Measurements from ENCODE around the gene RAPGEF1. TPM values are rescaled to one million over a fixed set of nuclear protein-coding genes. Genes with fewer than 3 reads are reported as not detected.
A peak's percentile ranks its signal among the peaks of the same experiment; 100 is the strongest.

The RAPGEF1 gene
- total and polyA plus RNA-seq, 12 donors, result 14.5 to 136 (median 49.1) TPM

GRCh38 chr9:131692612-131693562 is 47.0 kb downstream of the RAPGEF1 start:
- no peak overlapping the region for H3K4me3 ChIP-seq
- no peak overlapping the region for H3K27ac ChIP-seq
- TF ChIP-seq CTCF (IDR thresholded peaks at IDR 0.05), result no peak
- TF ChIP-seq POLR2A (IDR thresholded peaks at IDR 0.05), result no peak
- H3K9me3 ChIP-seq (replicated peaks in 1 of 3), result no peaks in the 10 kb centered on the region
- DNase-seq, result peak in 1 of 7 donors; percentile 6
- intact Hi-C loops (cut with DNase I), result no loop called here
- H3K27me3 ChIP-seq, result no peaks in the 10 kb centered on the region
- WGBS, 4 donors, result 82 to 91% (median 89%) methylated on average over 7 of the region's 7 CpGs
- H3K4me1 ChIP-seq (replicated peaks in 1 of 2), result peaks cover 7 to 37% of the 10 kb centered on the region in 2 donors
- H3K36me3 ChIP-seq (replicated peaks in 1 of 2), result no peaks in the 10 kb centered on the region

- no peak overlapping the region for H3K4me3 ChIP-seq
- intact Hi-C loops (cut with DNase I), result no loop called here
- TF ChIP-seq POLR2A (IDR thresholded peaks at IDR 0.05), result no peak
- no peak for TF ChIP-seq CTCF (IDR thresholded peaks at IDR 0.05)
- peaks cover 0 to 29% of the 10 kb centered on the region in 2 donors for H3K4me1 ChIP-seq (replicated peaks in 1 of 2)
- H3K27ac ChIP-seq, result no peak overlapping the region
- 68 to 78% (median 72%) methylated on average over 7 of the region's 7 CpGs for WGBS, 4 donors
- H3K36me3 ChIP-seq (replicated peaks in 1 of 2), result no peaks in the 10 kb centered on the region
- DNase-seq, result no peak
- H3K9me3 ChIP-seq (replicated peaks in 1 of 3), result no peaks in the 10 kb centered on the region
- H3K27me3 ChIP-seq, result no peaks in the 10 kb centered on the region
Measured at GRCh38 chr9:131691969-131692611, 47.8 kb downstream of the RAPGEF1 start.

GRCh38 chr9:131690941-131691573 is 48.8 kb downstream of the RAPGEF1 start:
- H3K9me3 ChIP-seq (replicated peaks in 1 of 3), result no peaks in the 10 kb centered on the region
- H3K4me1 ChIP-seq (replicated peaks in 1 of 2), result peaks cover 0 to 24% of the 10 kb centered on the region in 2 donors
- no peak overlapping the region for H3K4me3 ChIP-seq
- H3K27ac ChIP-seq, result no peak overlapping the region
- 69 to 72% (median 71%) methylated on average over 3 of the region's 3 CpGs for WGBS, 4 donors
- H3K27me3 ChIP-seq, result no peaks in the 10 kb centered on the region
- H3K36me3 ChIP-seq (replicated peaks in 1 of 2), result no peaks in the 10 kb centered on the region
- DNase-seq, result no peak
- intact Hi-C loops (cut with DNase I), result no loop called here
- no peak for TF ChIP-seq POLR2A (IDR thresholded peaks at IDR 0.05)
- TF ChIP-seq CTCF (IDR thresholded peaks at IDR 0.05), result no peak

GRCh38 chr9:131690462-131690861 is 49.4 kb downstream of the RAPGEF1 start:
- Histone ChIP-seq H3K4me3 (no peak overlapping the region), H3K27ac (no peak overlapping the region), H3K4me1 (replicated peaks in 1 of 2) (peaks cover 0 to 24% of the 10 kb centered on the region in 2 donors), H3K36me3 (replicated peaks in 1 of 2) (no peaks in the 10 kb centered on the region), H3K9me3 (replicated peaks in 1 of 3) (no peaks in the 10 kb centered on the region), H3K27me3 (no peaks in the 10 kb centered on the region)
- WGBS, 4 donors, result 46 to 80% (median 67%) methylated on average over 3 of the region's 3 CpGs
- intact Hi-C loops (cut with DNase I), result no loop called here
- DNase-seq, result peak in 1 of 7 donors; percentile 4
- no peak for TF ChIP-seq POLR2A (IDR thresholded peaks at IDR 0.05)
- no peak for TF ChIP-seq CTCF (IDR thresholded peaks at IDR 0.05)
